GM21717 (cell line): ENCODE measurements around the gene GLE1.

Source experiments
- ATAC-seq: cut with Tn5 transposase; IDR thresholded peaks from one replicate; pipeline ENCODE4 v1.9.1; 2021; ENCODE audit warnings: mild to moderate bottlenecking, moderate library complexity; ENCODE audit not compliant: unreplicated experiment

The GLE1 gene

GRCh38 chr9:128504485-128505413, at the start of gene GLE1:
Gene GLE1, plus strand, starts transcription at chr9:128504719. Its CDS starts 87 bp downstream, at chr9:128504806.
- ATAC-seq: peak; percentile 75

GRCh38 chr9:128454991-128455390, 49.5 kb upstream of the GLE1 start:
- no peak for ATAC-seq

GRCh38 chr9:128455849-128456612, 48.5 kb upstream of the GLE1 start, which contains the start of gene ODF2:
Gene ODF2, plus strand, starts transcription at chr9:128456006. Its CDS starts 86 bp downstream, at chr9:128456092.
- peak; percentile 85 for ATAC-seq

- peak; percentile 56 for ATAC-seq
Measured at GRCh38 chr9:128456613-128457061, 47.9 kb upstream of the GLE1 start.

- no peak for ATAC-seq
Measured at GRCh38 chr9:128457207-128457606, 47.3 kb upstream of the GLE1 start.

- no peak for ATAC-seq
Measured at GRCh38 chr9:128459011-128459410, 45.5 kb upstream of the GLE1 start.

GRCh38 chr9:128469070-128469469, 35.4 kb upstream of the GLE1 start:
- ATAC-seq: no peak

- no peak for ATAC-seq
Measured at GRCh38 chr9:128470560-128470959, 34.0 kb upstream of the GLE1 start.

GRCh38 chr9:128473104-128473503, 31.4 kb upstream of the GLE1 start:
- no peak for ATAC-seq

- no peak for ATAC-seq
Measured at GRCh38 chr9:128475867-128476266, 28.7 kb upstream of the GLE1 start.

- ATAC-seq: no peak
Measured at GRCh38 chr9:128479262-128479661, 25.3 kb upstream of the GLE1 start.

GRCh38 chr9:128481561-128481960, 23.0 kb upstream of the GLE1 start:
- no peak for ATAC-seq

GRCh38 chr9:128482186-128482585, 22.3 kb upstream of the GLE1 start:
- ATAC-seq: no peak

GRCh38 chr9:128484686-128485413, 19.7 kb upstream of the GLE1 start:
- ATAC-seq: no peak

GRCh38 chr9:128485414-128485855, 19.1 kb upstream of the GLE1 start:
- no peak for ATAC-seq

- no peak for ATAC-seq
Measured at GRCh38 chr9:128486201-128486600, 18.3 kb upstream of the GLE1 start.

- ATAC-seq: no peak
Measured at GRCh38 chr9:128493424-128493823, 11.1 kb upstream of the GLE1 start.

- ATAC-seq: no peak
Measured at GRCh38 chr9:128494108-128494745, 10.3 kb upstream of the GLE1 start.

GRCh38 chr9:128494746-128495129, 9.8 kb upstream of the GLE1 start:
- ATAC-seq: no peak

GRCh38 chr9:128495296-128495695, 9.2 kb upstream of the GLE1 start:
- no peak for ATAC-seq
